Measurements from ENCODE around the gene CDH22. TPM values are rescaled to one million over a fixed set of nuclear protein-coding genes. Genes with fewer than 3 reads are reported as not detected.

The CDH22 gene
- total RNA-seq, 1 donor from 2014 or later = not detected

GRCh38 chr20:46200582-46201570, 107.4 kb downstream of the CDH22 start:
- intact Hi-C loops (cut with micrococcal nuclease) = no loop called here

GRCh38 chr20:46199198-46199597, 109.1 kb downstream of the CDH22 start:
- intact Hi-C loops (cut with micrococcal nuclease) = no loop called here

GRCh38 chr20:46196990-46197389, 111.3 kb downstream of the CDH22 start:
- intact Hi-C loops (cut with micrococcal nuclease) = no loop called here

- intact Hi-C loops (cut with micrococcal nuclease) = no loop called here
These were observed 112.8 kb downstream of the CDH22 start for GRCh38 chr20:46195264-46196036.

- intact Hi-C loops (cut with micrococcal nuclease) = no loop called here
These were observed 113.9 kb downstream of the CDH22 start for GRCh38 chr20:46194409-46194808.

- intact Hi-C loops (cut with micrococcal nuclease) = no loop called here
These were observed 115.8 kb downstream of the CDH22 start for GRCh38 chr20:46192376-46192944.

- intact Hi-C loops (cut with micrococcal nuclease) = no loop called here
These were observed 116.7 kb downstream of the CDH22 start for GRCh38 chr20:46191611-46192010.

GRCh38 chr20:46191168-46191540, 117.1 kb downstream of the CDH22 start:
- intact Hi-C loops (cut with micrococcal nuclease) = no loop called here

GRCh38 chr20:46190478-46191167, 117.7 kb downstream of the CDH22 start:
- intact Hi-C loops (cut with micrococcal nuclease) = no loop called here

GRCh38 chr20:46188866-46189541, 119.3 kb downstream of the CDH22 start:
- intact Hi-C loops (cut with micrococcal nuclease) = no loop called here

GRCh38 chr20:46186210-46186609, 122.1 kb downstream of the CDH22 start:
- intact Hi-C loops (cut with micrococcal nuclease) = no loop called here

- intact Hi-C loops (cut with micrococcal nuclease) = no loop called here
These were observed 122.9 kb downstream of the CDH22 start for GRCh38 chr20:46185353-46185752.

GRCh38 chr20:46183768-46184167, 124.5 kb downstream of the CDH22 start:
- intact Hi-C loops (cut with micrococcal nuclease) = no loop called here

GRCh38 chr20:46182276-46183200, 125.8 kb downstream of the CDH22 start:
- intact Hi-C loops (cut with micrococcal nuclease) = no loop called here

- intact Hi-C loops (cut with micrococcal nuclease) = no loop called here
These were observed 128.4 kb downstream of the CDH22 start for GRCh38 chr20:46179862-46180261.

GRCh38 chr20:46178891-46179290, 129.4 kb downstream of the CDH22 start:
- intact Hi-C loops (cut with micrococcal nuclease) = no loop called here

GRCh38 chr20:46177768-46178167, 130.5 kb downstream of the CDH22 start:
- intact Hi-C loops (cut with micrococcal nuclease) = no loop called here

GRCh38 chr20:46176739-46177378, 131.4 kb downstream of the CDH22 start:
- intact Hi-C loops (cut with micrococcal nuclease) = no loop called here

GRCh38 chr20:46175127-46175494, 133.2 kb downstream of the CDH22 start:
- intact Hi-C loops (cut with micrococcal nuclease) = loop anchor here (2.0 kb wide), 1 partner anchor 188 kb away; no protein-coding TSS in a partner anchor
